ENCODE results near the gene KIT. TPM values are rescaled to one million over a fixed set of nuclear protein-coding genes. Genes with fewer than 3 reads are reported as not detected.

The KIT gene
- total RNA-seq, 1 experiment from 2014 or later: 0.24 TPM

- DNase-seq (ENCODE audit: low read depth, low spot score): peak; percentile 26
- in situ Hi-C loops (cut with HindIII; ENCODE audit: low pct_unique_long_range_greater_than_20kb, low sequenced_read_pairs): no loop called here
These were observed 716 bp downstream of the KIT start for GRCh38 chr4:54658252-54659093.

- no peak for DNase-seq (ENCODE audit: low read depth, low spot score)
- in situ Hi-C loops (cut with HindIII; ENCODE audit: low pct_unique_long_range_greater_than_20kb, low sequenced_read_pairs): no loop called here
These were observed 1.6 kb downstream of the KIT start for GRCh38 chr4:54659313-54659712.

GRCh38 chr4:54659749-54660535 is 2.2 kb downstream of the KIT start:
- in situ Hi-C loops (cut with HindIII; ENCODE audit: low pct_unique_long_range_greater_than_20kb, low sequenced_read_pairs): no loop called here
- no peak for DNase-seq (ENCODE audit: low read depth, low spot score)

GRCh38 chr4:54660591-54660990 is 2.8 kb downstream of the KIT start:
- DNase-seq (ENCODE audit: low read depth, low spot score): no peak
- in situ Hi-C loops (cut with HindIII; ENCODE audit: low pct_unique_long_range_greater_than_20kb, low sequenced_read_pairs): no loop called here

- in situ Hi-C loops (cut with HindIII; ENCODE audit: low pct_unique_long_range_greater_than_20kb, low sequenced_read_pairs): no loop called here
- DNase-seq (ENCODE audit: low read depth, low spot score): no peak
These were observed 3.4 kb downstream of the KIT start for GRCh38 chr4:54661169-54661568.

GRCh38 chr4:54661686-54662085 is 3.9 kb downstream of the KIT start:
- no peak for DNase-seq (ENCODE audit: low read depth, low spot score)
- in situ Hi-C loops (cut with HindIII; ENCODE audit: low pct_unique_long_range_greater_than_20kb, low sequenced_read_pairs): no loop called here

GRCh38 chr4:54662123-54662522 is 4.4 kb downstream of the KIT start:
- in situ Hi-C loops (cut with HindIII; ENCODE audit: low pct_unique_long_range_greater_than_20kb, low sequenced_read_pairs): no loop called here
- no peak for DNase-seq (ENCODE audit: low read depth, low spot score)

GRCh38 chr4:54662901-54663585 is 5.3 kb downstream of the KIT start:
- in situ Hi-C loops (cut with HindIII; ENCODE audit: low pct_unique_long_range_greater_than_20kb, low sequenced_read_pairs): no loop called here
- DNase-seq (ENCODE audit: low read depth, low spot score): no peak

- in situ Hi-C loops (cut with HindIII; ENCODE audit: low pct_unique_long_range_greater_than_20kb, low sequenced_read_pairs): no loop called here
- no peak for DNase-seq (ENCODE audit: low read depth, low spot score)
These were observed 6.6 kb downstream of the KIT start for GRCh38 chr4:54664400-54664799.

GRCh38 chr4:54668014-54668611 is 10.4 kb downstream of the KIT start:
- in situ Hi-C loops (cut with HindIII; ENCODE audit: low pct_unique_long_range_greater_than_20kb, low sequenced_read_pairs): no loop called here
- DNase-seq (ENCODE audit: low read depth, low spot score): no peak

GRCh38 chr4:54669831-54670230 is 12.1 kb downstream of the KIT start:
- in situ Hi-C loops (cut with HindIII; ENCODE audit: low pct_unique_long_range_greater_than_20kb, low sequenced_read_pairs): no loop called here

GRCh38 chr4:54675721-54676461 is 18.1 kb downstream of the KIT start:
- no peak for DNase-seq (ENCODE audit: low read depth, low spot score)
- in situ Hi-C loops (cut with HindIII; ENCODE audit: low pct_unique_long_range_greater_than_20kb, low sequenced_read_pairs): no loop called here

More at GRCh38 chr4:54669831-54670230, 12.1 kb downstream of the KIT start:
- no peak for DNase-seq (ENCODE audit: low read depth, low spot score)

- in situ Hi-C loops (cut with HindIII; ENCODE audit: low pct_unique_long_range_greater_than_20kb, low sequenced_read_pairs): no loop called here
- no peak for DNase-seq (ENCODE audit: low read depth, low spot score)
These were observed 18.9 kb downstream of the KIT start for GRCh38 chr4:54676658-54677057.

GRCh38 chr4:54677416-54677815 is 19.7 kb downstream of the KIT start:
- in situ Hi-C loops (cut with HindIII; ENCODE audit: low pct_unique_long_range_greater_than_20kb, low sequenced_read_pairs): no loop called here

GRCh38 chr4:54677853-54678650 is 20.3 kb downstream of the KIT start:
- in situ Hi-C loops (cut with HindIII; ENCODE audit: low pct_unique_long_range_greater_than_20kb, low sequenced_read_pairs): no loop called here
- no peak for DNase-seq (ENCODE audit: low read depth, low spot score)

More at GRCh38 chr4:54677416-54677815, 19.7 kb downstream of the KIT start:
- no peak for DNase-seq (ENCODE audit: low read depth, low spot score)

- in situ Hi-C loops (cut with HindIII; ENCODE audit: low pct_unique_long_range_greater_than_20kb, low sequenced_read_pairs): no loop called here
- DNase-seq (ENCODE audit: low read depth, low spot score): no peak
These were observed 21.1 kb downstream of the KIT start for GRCh38 chr4:54678826-54679225.

GRCh38 chr4:54679813-54680212 is 22.1 kb downstream of the KIT start:
- in situ Hi-C loops (cut with HindIII; ENCODE audit: low pct_unique_long_range_greater_than_20kb, low sequenced_read_pairs): no loop called here
- DNase-seq (ENCODE audit: low read depth, low spot score): no peak
